OCI-LY7 (cell line): ENCODE measurements around the gene CEP295NL.

Source experiments
- CTCF ChIP-seq: fragments of 200-600 bp; sonication (generic); conservative IDR thresholded peaks from 2 replicates; pipeline ENCODE4 v1.5.1; 2014; ENCODE audit warnings: mild to moderate bottlenecking, antibody characterized with exemption, low read length, moderate library complexity, mixed read lengths
- EZH2phosphoT487 ChIP-seq: fragments of 200-600 bp; sonication (generic); IDR thresholded peaks from 2 replicates; pipeline ENCODE4 v1.6.1; 2018; ENCODE audit warnings: low read depth, borderline replicate concordance, mild to moderate bottlenecking, mixed run types, antibody characterized with exemption, low read length, moderate library complexity, mixed read lengths

DNA sequence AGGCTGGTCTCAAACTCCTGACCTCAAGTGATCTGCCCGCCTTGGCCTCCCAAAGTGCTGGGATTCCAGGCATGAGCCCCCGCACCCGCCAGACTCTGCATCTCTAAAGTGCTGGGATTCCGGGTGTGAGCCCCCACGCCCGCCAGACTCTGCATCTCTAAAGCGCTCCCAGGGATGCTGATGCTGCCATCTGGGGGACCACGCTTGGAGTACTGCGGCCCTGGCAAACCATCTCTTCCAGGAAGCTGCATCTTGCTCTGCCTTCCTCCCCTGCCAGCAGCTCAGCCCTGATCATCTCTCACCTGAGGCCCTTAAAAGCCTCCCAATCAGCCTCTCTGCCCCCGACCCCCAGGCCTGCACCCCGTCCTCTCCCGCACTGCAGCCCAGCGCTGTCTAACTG lies 4.1 kb downstream of the CEP295NL start:
- TF ChIP-seq CTCF: no peak
- TF ChIP-seq EZH2phosphoT487: no peak
